K562 (cell line): ENCODE data around the gene ZCCHC8. TPM values are rescaled to one million over a fixed set of nuclear protein-coding genes. Genes with fewer than 3 reads are reported as not detected.

Experiments
- ATAC-seq: fragments of 200-7000 bp; cut with Tn5 transposase; 3 replicates; pipeline ENCODE4 v1.9.1; 2020; ENCODE audit warnings: moderate library complexity
- Bru-seq: library from RNA; stranded (reverse); fragments of 400-500 nt; gene quantifications from one replicate; lab custom pipeline; 2021; lab: Mats Ljungman, UMichigan
- BruChase-seq, 2 experiments: library from RNA; stranded (reverse); fragments of 400-500 nt; gene quantifications; one replicate each; lab custom pipeline; 2021; lab: Mats Ljungman, UMichigan
- BruUV-seq: library from RNA; stranded (reverse); fragments of 400-500 nt; replicated peaks from 2 replicates; lab custom pipeline; 2021; lab: Mats Ljungman, UMichigan
- CTCF ChIA-PET: fragments of 300-600 bp; formaldehyde crosslinking; extraction: SDS; loops from one replicate; lab custom pipeline; 2021; ENCODE audit warnings: low intra/inter-chr PET ratio; lab: Yijun Ruan, JAX
- POLR2A ChIA-PET: fragments of 300-600, 350-650 bp; sonication (Branson Sonifier 250); formaldehyde crosslinking; extraction: SDS; loops from one replicate; lab custom pipeline; 2021; ENCODE audit warnings: antibody characterized with exemption, inconsistent platforms; lab: Yijun Ruan, JAX
- DNase-seq, 4 experiments: peaks; one replicate each; pipeline versions ENCODE4 v3.0.0 to v3.0.0-alpha.2; 2011 to 2018; ENCODE audit warnings: low spot score in 3 of 4, mixed read lengths in 3 of 4; ENCODE audit errors: extremely low read depth in 1 of 4
- FAIRE-seq: peaks from 2 replicates; lab custom pipeline; 2011; peaks lifted over from hg19 to GRCh38; lab: Jason Lieb, UNC
- H2AFZ ChIP-seq: 2 replicates; pipeline ENCODE4 v1.6.0; 2011; ENCODE audit warnings: low read depth, low read length, control low read depth, inconsistent platforms
- H3K27ac ChIP-seq: fragments of 200-600 bp; 3 replicates; pipeline ENCODE4 v1.8.0; 2011; ENCODE audit warnings: low read depth, mild to moderate bottlenecking, control low read depth, inconsistent platforms, low read length, moderate library complexity, mixed read lengths; ENCODE audit errors: extremely low read depth
- H3K27me3 ChIP-seq, 2 experiments: fragments of 300-600 bp in 1 of 2; 2 replicates in 1 of 2; 3 replicates in 1 of 2; pipeline versions ENCODE4 v1.6.0 to v1.8.0; 2011; ENCODE audit warnings: inconsistent platforms in 2 of 2, low read length in 2 of 2, mild to moderate bottlenecking in 1 of 2, mixed read lengths in 1 of 2, moderate library complexity in 1 of 2; ENCODE audit not compliant: control insufficient read depth in 2 of 2, insufficient read depth in 2 of 2
- H3K36me3 ChIP-seq: fragments of 300-600 bp; 3 replicates; pipeline ENCODE4 v1.8.0; 2011; ENCODE audit warnings: mild to moderate bottlenecking, low read length, inconsistent platforms; ENCODE audit not compliant: control insufficient read depth, insufficient read depth
- H3K4me1 ChIP-seq, 2 experiments: fragments of 200-600 bp in 1 of 2; replicated peaks in 1 of 2; 2 replicates in 1 of 2; 3 replicates in 1 of 2; pipeline versions ENCODE4 v1.5.1 to v1.8.0; 2011; ENCODE audit warnings: inconsistent platforms in 2 of 2, low read length in 2 of 2, mild to moderate bottlenecking in 1 of 2, mixed read lengths in 1 of 2, moderate library complexity in 1 of 2; ENCODE audit not compliant: control insufficient read depth in 2 of 2, insufficient read depth in 2 of 2
- H3K4me2 ChIP-seq: 2 replicates; pipeline ENCODE4 v1.6.1; 2011; ENCODE audit warnings: low read length, control low read depth, inconsistent platforms, mixed read lengths; ENCODE audit not compliant: insufficient read depth
- H3K4me3 ChIP-seq: fragments of 200-600 bp; sonication (generic), shearing (Covaris generic); 2 replicates; pipeline ENCODE4 v1.5.1; 2016; ENCODE audit warnings: control low read depth, inconsistent platforms
- H3K79me2 ChIP-seq: fragments of 200-600 bp; 3 replicates; pipeline ENCODE4 v1.8.0; 2011; ENCODE audit warnings: low read length, inconsistent platforms; ENCODE audit not compliant: control insufficient read depth, insufficient read depth
- H3K9ac ChIP-seq, 2 experiments: 2 replicates each; pipeline versions ENCODE4 v1.6.0 to v1.6.1; 2011; ENCODE audit warnings: low read depth in 2 of 2, low read length in 2 of 2, control low read depth in 1 of 2, inconsistent platforms in 1 of 2, mild to moderate bottlenecking in 1 of 2, mixed read lengths in 1 of 2; ENCODE audit not compliant: insufficient read depth in 1 of 2
- H3K9me1 ChIP-seq: one replicate; pipeline ENCODE4 v1.6.0; 2011; ENCODE audit warnings: inconsistent platforms, mild to moderate bottlenecking, low read length, moderate library complexity; ENCODE audit not compliant: control insufficient read depth, insufficient read depth
- H3K9me3 ChIP-seq: replicated peaks from 2 replicates; pipeline ENCODE4 v1.5.1; 2011; ENCODE audit warnings: low read depth, low read length, inconsistent platforms; ENCODE audit not compliant: control insufficient read depth, insufficient read depth
- H4K20me1 ChIP-seq: replicated peaks from 2 replicates; pipeline ENCODE4 v1.6.1; 2011; ENCODE audit warnings: low read length, inconsistent platforms, mixed read lengths; ENCODE audit not compliant: control insufficient read depth, insufficient read depth
- FOSL1 ChIP-seq: fragments of 200-800 bp; sonication (Bioruptor generic); conservative IDR thresholded peaks from 2 replicates; pipeline ENCODE4 v1.6.1; 2016; ENCODE audit warnings: missing genetic modification characterization, missing compliant biosample characterization
- HDAC1 ChIP-seq, 2 experiments: fragments of 450-650 bp; IDR thresholded peaks; 2 replicates each; pipeline ENCODE4 v1.6.1; 2016 to 2017; ENCODE audit warnings: inconsistent platforms in 1 of 2, mild to moderate bottlenecking in 1 of 2, moderate library complexity in 1 of 2
- HLTF ChIP-seq: fragments of 450-650 bp; IDR thresholded peaks from 2 replicates; pipeline ENCODE4 v1.6.1; 2016
- HNRNPL ChIP-seq: fragments of 200-400 bp; formaldehyde crosslinking; IDR thresholded peaks from 2 replicates; pipeline ENCODE4 v1.6.1; 2017; ENCODE audit warnings: low read depth, mild to moderate bottlenecking, low read length
- POLR2A ChIP-seq: fragments of 450-650 bp; conservative IDR thresholded peaks from 2 replicates; pipeline ENCODE4 v1.6.1; 2016
- SMAD4 ChIP-seq: fragments of 250-450 bp; sonication (Bioruptor Pico); conservative IDR thresholded peaks from 2 replicates; pipeline ENCODE4 v1.8.0; 2021; ENCODE audit warnings: inconsistent platforms, mild to moderate bottlenecking, moderate library complexity
- SRSF1 ChIP-seq: fragments of 200-400 bp; formaldehyde crosslinking; IDR thresholded peaks from 2 replicates; pipeline ENCODE4 v1.6.1; 2017; ENCODE audit warnings: mild to moderate bottlenecking, low read depth, low read length, moderate library complexity
- TCFL5 ChIP-seq: fragments of 250-450 bp; sonication (Bioruptor Pico); conservative IDR thresholded peaks from 2 replicates; pipeline ENCODE4 v1.6.1; 2021; ENCODE audit warnings: mild to moderate bottlenecking, moderate library complexity, matching md5 sums
- TRIM28 ChIP-seq: fragments of 450-650 bp; IDR thresholded peaks from 2 replicates; pipeline ENCODE4 v1.6.1; 2017
- ZBTB7A ChIP-seq: IDR thresholded peaks from 2 replicates; pipeline ENCODE4 v1.6.1; 2011; ENCODE audit warnings: low read depth, mild to moderate bottlenecking, low read length, moderate library complexity, borderline replicate concordance; ENCODE audit not compliant: control insufficient read depth
- ZNF23 ChIP-seq: fragments of 250-450 bp; sonication (Bioruptor Pico); IDR thresholded peaks from 2 replicates; pipeline ENCODE4 v1.4.0; 2020; ENCODE audit warnings: mild to moderate bottlenecking
- ZNF431 ChIP-seq: sonication (generic); formaldehyde crosslinking; IDR thresholded peaks from 2 replicates; pipeline ENCODE4 v1.8.0; 2022; ENCODE audit warnings: mild to moderate bottlenecking, missing genetic modification reagents
- WGBS: fragments of 100-300 bp; shearing (Covaris generic); methylation state at CpG from one replicate; pipeline ENCODE4 v1.1.6; 2016; ENCODE audit warnings: low coverage, mixed read lengths; ENCODE audit not compliant: insufficient coverage; ENCODE audit errors: missing lambda C conversion rate; 5-methylcytosine and 5-hydroxymethylcytosine counted together
- in situ Hi-C: fragments of 300-500 bp; cut with MboI; formaldehyde crosslinking; loops from 4 replicates; pipeline ENCODE4 v1.15.0; 2018; ENCODE audit warnings: inconsistent platforms, mixed read lengths
- intact Hi-C: fragments of 100-400 bp; cut with micrococcal nuclease; formaldehyde crosslinking; loops from 2 replicates; pipeline ENCODE4 v1.14.2; 2022
- long read RNA-seq, 3 experiments: library from polyadenylated mRNA in 2 of 3; library from RNA in 1 of 3; unstranded in 2 of 3; stranded (forward) in 1 of 3; transcript quantifications; one replicate each; pipeline ENCODE4 v2.0.0, GENCODE V29; 2019 to 2022
- polyA minus RNA-seq, 3 experiments: library from RNA; depleted of rRNA, polyadenylated mRNA; stranded (reverse); fragments of >200 nt; gene quantifications; 2 replicates each; pipeline ENCODE4 v1.2.3, GENCODE V29; 2011
- polyA plus RNA-seq, 8 experiments: library from polyadenylated mRNA; depleted of rRNA in 4 of 8; stranded (reverse) in 5 of 8; unstranded in 3 of 8; fragments of >200 nt; fragmentation: Nextera tagmentation in 2 of 8; fragmentation: Illumina TruSeq in 1 of 8; extraction: Ambion mirVana in 2 of 8; extraction: Trizol in 1 of 8; gene quantifications; 2 replicates each; pipeline versions ENCODE4 v1.2.1 to v1.2.3, GENCODE V29; 2011 to 2014; ENCODE audit warnings: inconsistent platforms in 1 of 8, missing spikeins in 1 of 8
- total RNA-seq, 7 experiments: library from RNA; depleted of rRNA in 6 of 7; stranded (reverse); fragments of >200 nt in 6 of 7; fragmentation: Illumina TruSeq in 2 of 7; extraction: Trizol in 2 of 7; gene quantifications; 2 replicates each; pipeline versions ENCODE4 v1.2.1 to v1.2.3, GENCODE V29; 2011 to 2021; ENCODE audit warnings: low replicate concordance in 1 of 7
- TF ChIP-seq, protein P1 (sequence below), 2 experiments: fragments of 450-650 bp in 1 of 2; IDR thresholded peaks; 2 replicates each; pipeline ENCODE4 v1.6.1; 2011 to 2017; ENCODE audit warnings: low read depth in 2 of 2, antibody characterized with exemption in 1 of 2, borderline replicate concordance in 1 of 2, low read length in 1 of 2, mild to moderate bottlenecking in 1 of 2, mixed read lengths in 1 of 2; ENCODE audit not compliant: control insufficient read depth in 1 of 2

ZCCHC8 gene
- total RNA-seq (2011; cell fraction: chromatin; rRNA removed; ENCODE audit: low replicate concordance): 46.3 and 139 TPM in 2 replicates
- total RNA-seq (2011; cell fraction: nucleolus; rRNA removed): 22.3 and 27.9 TPM in 2 replicates
- total RNA-seq (2011; cell fraction: nucleoplasm; rRNA removed): 46.5 and 73.4 TPM in 2 replicates
- total RNA-seq (2014; rRNA removed) (25.3 and 27.7 TPM in 2 replicates), total RNA-seq (2014; rRNA removed; fragmentation: Illumina TruSeq; extraction: Trizol) (41.1 and 50.2 TPM in 2 replicates), total RNA-seq (2015; rRNA removed; fragmentation: Illumina TruSeq; extraction: Trizol) (32.5 and 36.5 TPM in 2 replicates), total RNA-seq (2021) (34.1 and 36.0 TPM in 2 replicates), polyA plus RNA-seq (2011; rRNA removed) (28.9 and 32.0 TPM in 2 replicates), polyA plus RNA-seq (2014; fragmentation: Illumina TruSeq; extraction: Trizol) (41.3 and 50.9 TPM in 2 replicates), polyA plus RNA-seq (2014; fragmentation: Nextera tagmentation; extraction: Ambion mirVana) (10 to 100 TPM; 14.8 to 20.7 TPM), polyA plus RNA-seq (2014; rRNA removed) (34.8 and 37.9 TPM in 2 replicates), polyA minus RNA-seq (2011; rRNA and poly(A)+ RNA removed) (27.6 and 29.6 TPM in 2 replicates), Bru-seq, nascent RNA (percentile 88 among the genes with signal in this experiment), BruChase-seq, experiment 1, labeled RNA remaining after a 2-hour chase (percentile 95 among the genes with signal in this experiment), BruChase-seq, experiment 2, labeled RNA remaining after a 6-hour chase (percentile 95 among the genes with signal in this experiment)
- 15.4 and 21.2 TPM in 2 replicates for polyA plus RNA-seq (2011; cell fraction: cytosol; rRNA removed)
- polyA plus RNA-seq (2011; cell fraction: nucleus; rRNA removed): 40.8 and 51.1 TPM in 2 replicates
- polyA plus RNA-seq (2012): 21.2 and 36.6 TPM in 2 replicates
- 13.9 and 15.6 TPM in 2 replicates for polyA minus RNA-seq (2011; cell fraction: cytosol; rRNA and poly(A)+ RNA removed)
- polyA minus RNA-seq (2011; cell fraction: nucleus; rRNA and poly(A)+ RNA removed): 15.1 and 30.9 TPM in 2 replicates
- long read RNA-seq, experiment 1, transcript ZCCHC8-210 (14 exons, 2,955 nt): major isoform, 31 of 48 reads
- long read RNA-seq, experiment 1, partial matches to known transcripts: 6 of 48 reads
- long read RNA-seq, experiment 1, other reads (novel, unspliced or antisense): 11 of 48 reads
- long read RNA-seq, experiment 2, transcript ZCCHC8-210 (14 exons, 2,955 nt): major isoform, 8 of 25 reads
- long read RNA-seq, experiment 2, partial matches to known transcripts: 9 of 25 reads
- long read RNA-seq, experiment 2, other reads (novel, unspliced or antisense): 7 of 25 reads
- long read RNA-seq, experiment 3, transcript ZCCHC8-210 (14 exons, 2,955 nt): major isoform, 15 of 23 reads
- long read RNA-seq, experiment 3, partial matches to known transcripts: 8 of 23 reads
- long read RNA-seq, experiment 3, other reads (novel, unspliced or antisense): 0 of 23 reads

DNA sequence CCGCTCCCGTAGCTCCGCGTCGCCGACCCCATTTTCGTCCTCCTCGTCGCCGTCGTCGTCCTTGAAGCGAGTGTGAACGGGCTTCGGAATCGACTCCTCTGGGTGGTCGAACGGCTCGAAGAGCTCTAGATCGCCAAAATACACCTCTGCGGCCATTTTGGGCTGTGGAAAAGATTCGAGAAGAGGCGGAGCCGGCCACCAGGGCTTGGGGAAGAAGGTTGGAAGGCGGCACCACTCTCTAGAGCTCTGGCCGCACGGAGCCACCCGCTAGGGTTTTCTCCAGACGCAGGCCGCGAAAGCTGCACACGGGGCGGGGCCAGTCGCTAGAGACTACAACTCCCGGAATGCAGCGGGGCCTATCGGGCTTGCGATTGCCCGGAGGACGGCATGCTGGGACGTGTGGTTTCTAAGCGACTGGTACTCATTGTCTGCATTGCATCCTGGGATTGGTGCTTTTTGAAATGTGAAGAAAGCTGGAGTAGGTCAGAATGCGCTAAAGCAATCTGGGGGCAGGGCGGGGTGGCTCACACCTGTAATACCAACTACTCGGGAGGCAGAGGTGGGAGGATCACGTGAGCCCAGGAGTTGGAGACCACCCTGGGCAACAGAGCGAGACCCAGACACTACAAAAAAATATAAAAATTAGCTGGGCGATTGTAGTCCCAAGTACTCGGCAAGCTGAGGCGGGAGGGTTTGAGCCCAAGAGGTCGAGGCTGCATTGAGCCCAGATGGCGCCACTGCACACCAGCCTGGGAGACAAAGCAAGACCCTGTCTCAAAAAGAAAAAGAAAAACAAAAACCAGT, at the start of gene ZCCHC8:
TSS of gene ZCCHC8 (minus strand) at position 248 of the 804 bp plus-strand sequence. CDS start at position 156, 92 bp downstream.
- no peaks in the 10 kb centered on the region for H3K27me3 ChIP-seq
- ChIA-PET CTCF (no interaction called here), POLR2A (interaction anchor here (0.6 to 9.6 kb wide), 21 partner anchors 10 to 1155 kb away, joined by 3 to 125 read pairs (median 5); partner anchors contain the start of genes KNTC1 and RSRC2)
- H3K9me1 ChIP-seq: no peaks in the 10 kb centered on the region
- H3K4me1 ChIP-seq: peaks cover 6 to 11% of the 10 kb centered on the region in 2 experiments; a peak in 3 of 5 replicates
- peaks cover 48% of the 10 kb centered on the region for H3K79me2 ChIP-seq
- peak within 1 kb of the TSS; percentile 99 for H3K9ac ChIP-seq
- 2% methylated on average over 51 of the region's 52 CpGs for WGBS
- intact Hi-C loops: loop anchor here (1.0 kb wide), 1 partner anchor 26 kb away; the partner anchor contains the start of gene KNTC1
- peak within 1 kb of the TSS; percentile 95 for H3K4me2 ChIP-seq
- H3K36me3 ChIP-seq: peaks cover 41% of the 10 kb centered on the region
- H3K9me3 ChIP-seq: no peaks in the 10 kb centered on the region
- peak within 1 kb of the TSS; percentile 95 for H2AFZ ChIP-seq
- peak within 1 kb of the TSS; percentile 94 for H3K4me3 ChIP-seq
- ATAC-seq: peak; percentile 91
- in situ Hi-C loops: no loop called here
- H4K20me1 ChIP-seq: no peaks in the 10 kb centered on the region
- peak; percentile 89 to 99 (median 92) for DNase-seq
- FAIRE-seq: peak; percentile 96
- peak within 1 kb of the TSS; percentile 99 for H3K27ac ChIP-seq
- no TSS peak for BruUV-seq
- TF ChIP-seq TRIM28 (0 out of 2 replicates have a peak, but pooled peaks have one; percentile 19), TCFL5 (CRISPR knock-in tag) (no peak), HNRNPL (peak; percentile 23; the same call in 1 of the 2 replicates), POLR2A (peak; percentile 96), HLTF (no peak; the same call in 1 of the 2 replicates), SMAD4 (CRISPR knock-in tag) (no peak), ZNF23 (CRISPR knock-in tag) (no peak), ZBTB7A (no peak), HDAC1 (IDR thresholded peaks at IDR 0.05) (peak in 1 of 2 experiments; percentile 17; a peak in 1 of 4 replicates), ZNF431 (peak; percentile 79; the same call in 1 of the 2 replicates), FOSL1 (tag) (no peak; the same call in 1 of the 2 replicates), SRSF1 (no peak)
- TF ChIP-seq, protein P1, sequence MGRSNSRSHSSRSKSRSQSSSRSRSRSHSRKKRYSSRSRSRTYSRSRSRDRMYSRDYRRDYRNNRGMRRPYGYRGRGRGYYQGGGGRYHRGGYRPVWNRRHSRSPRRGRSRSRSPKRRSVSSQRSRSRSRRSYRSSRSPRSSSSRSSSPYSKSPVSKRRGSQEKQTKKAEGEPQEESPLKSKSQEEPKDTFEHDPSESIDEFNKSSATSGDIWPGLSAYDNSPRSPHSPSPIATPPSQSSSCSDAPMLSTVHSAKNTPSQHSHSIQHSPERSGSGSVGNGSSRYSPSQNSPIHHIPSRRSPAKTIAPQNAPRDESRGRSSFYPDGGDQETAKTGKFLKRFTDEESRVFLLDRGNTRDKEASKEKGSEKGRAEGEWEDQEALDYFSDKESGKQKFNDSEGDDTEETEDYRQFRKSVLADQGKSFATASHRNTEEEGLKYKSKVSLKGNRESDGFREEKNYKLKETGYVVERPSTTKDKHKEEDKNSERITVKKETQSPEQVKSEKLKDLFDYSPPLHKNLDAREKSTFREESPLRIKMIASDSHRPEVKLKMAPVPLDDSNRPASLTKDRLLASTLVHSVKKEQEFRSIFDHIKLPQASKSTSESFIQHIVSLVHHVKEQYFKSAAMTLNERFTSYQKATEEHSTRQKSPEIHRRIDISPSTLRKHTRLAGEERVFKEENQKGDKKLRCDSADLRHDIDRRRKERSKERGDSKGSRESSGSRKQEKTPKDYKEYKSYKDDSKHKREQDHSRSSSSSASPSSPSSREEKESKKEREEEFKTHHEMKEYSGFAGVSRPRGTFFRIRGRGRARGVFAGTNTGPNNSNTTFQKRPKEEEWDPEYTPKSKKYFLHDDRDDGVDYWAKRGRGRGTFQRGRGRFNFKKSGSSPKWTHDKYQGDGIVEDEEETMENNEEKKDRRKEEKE (IDR thresholded peaks at IDR 0.05; ENCODE audit: borderline replicate concordance in 1 of 2, control insufficient read depth in 1 of 2, low read depth in 2 of 2, low read length in 1 of 2): peak in 1 of 2 experiments; percentile 86; a peak in 2 of 4 replicates
